ENCODE data around the gene IRS2.

The IRS2 gene

GRCh38 chr13:109707742-109708617 lies 78.4 kb downstream of the IRS2 start:
- H3K9me3 ChIP-seq (ENCODE audit: control insufficient read depth, low read length) = peaks cover 8% of the 10 kb centered on the region
- DNase-seq (ENCODE audit: low read depth) = no peak
- no peak overlapping the region for H3K4me3 ChIP-seq (ENCODE audit: low read length)
- H3K9ac ChIP-seq (ENCODE audit: low read length) = no peak overlapping the region
- H3K36me3 ChIP-seq (ENCODE audit: control insufficient read depth, insufficient read depth, low read length, severe bottlenecking) = no peaks in the 10 kb centered on the region
- H3K27me3 ChIP-seq (replicated peaks; ENCODE audit: control insufficient read depth, insufficient read depth, low read length) = peaks cover 2% of the 10 kb centered on the region
- H3K4me1 ChIP-seq (ENCODE audit: control insufficient read depth, insufficient read depth, low read length) = no peaks in the 10 kb centered on the region

GRCh38 chr13:109707044-109707741 lies 79.2 kb downstream of the IRS2 start:
- no peak overlapping the region for H3K9ac ChIP-seq (ENCODE audit: low read length)
- H3K9me3 ChIP-seq (ENCODE audit: control insufficient read depth, low read length) = peaks cover 8% of the 10 kb centered on the region
- DNase-seq (ENCODE audit: low read depth) = peak; percentile 4
- H3K4me3 ChIP-seq (ENCODE audit: low read length) = no peak overlapping the region
- H3K36me3 ChIP-seq (ENCODE audit: control insufficient read depth, insufficient read depth, low read length, severe bottlenecking) = no peaks in the 10 kb centered on the region
- peaks cover 2% of the 10 kb centered on the region for H3K27me3 ChIP-seq (replicated peaks; ENCODE audit: control insufficient read depth, insufficient read depth, low read length)
- H3K4me1 ChIP-seq (ENCODE audit: control insufficient read depth, insufficient read depth, low read length) = no peaks in the 10 kb centered on the region

- peaks cover 8% of the 10 kb centered on the region for H3K9me3 ChIP-seq (ENCODE audit: control insufficient read depth, low read length)
- no peak overlapping the region for H3K9ac ChIP-seq (ENCODE audit: low read length)
- DNase-seq (ENCODE audit: low read depth) = no peak
- no peaks in the 10 kb centered on the region for H3K36me3 ChIP-seq (ENCODE audit: control insufficient read depth, insufficient read depth, low read length, severe bottlenecking)
- no peaks in the 10 kb centered on the region for H3K4me1 ChIP-seq (ENCODE audit: control insufficient read depth, insufficient read depth, low read length)
- peaks cover 2% of the 10 kb centered on the region for H3K27me3 ChIP-seq (replicated peaks; ENCODE audit: control insufficient read depth, insufficient read depth, low read length)
- no peak overlapping the region for H3K4me3 ChIP-seq (ENCODE audit: low read length)
Observed at GRCh38 chr13:109706015-109706715, 80.2 kb downstream of the IRS2 start.

GRCh38 chr13:109704771-109705635 lies 81.4 kb downstream of the IRS2 start:
- peaks cover 2% of the 10 kb centered on the region for H3K27me3 ChIP-seq (replicated peaks; ENCODE audit: control insufficient read depth, insufficient read depth, low read length)
- no peaks in the 10 kb centered on the region for H3K36me3 ChIP-seq (ENCODE audit: control insufficient read depth, insufficient read depth, low read length, severe bottlenecking)
- no peak overlapping the region for H3K4me3 ChIP-seq (ENCODE audit: low read length)
- peaks cover 8% of the 10 kb centered on the region for H3K9me3 ChIP-seq (ENCODE audit: control insufficient read depth, low read length)
- DNase-seq (ENCODE audit: low read depth) = peak; percentile 41
- no peaks in the 10 kb centered on the region for H3K4me1 ChIP-seq (ENCODE audit: control insufficient read depth, insufficient read depth, low read length)
- no peak overlapping the region for H3K9ac ChIP-seq (ENCODE audit: low read length)

- H3K27me3 ChIP-seq (replicated peaks; ENCODE audit: control insufficient read depth, insufficient read depth, low read length) = peaks cover 2% of the 10 kb centered on the region
- H3K36me3 ChIP-seq (ENCODE audit: control insufficient read depth, insufficient read depth, low read length, severe bottlenecking) = no peaks in the 10 kb centered on the region
- no peak for DNase-seq (ENCODE audit: low read depth)
- no peak overlapping the region for H3K9ac ChIP-seq (ENCODE audit: low read length)
- H3K9me3 ChIP-seq (ENCODE audit: control insufficient read depth, low read length) = peaks cover 8% of the 10 kb centered on the region
- H3K4me3 ChIP-seq (ENCODE audit: low read length) = no peak overlapping the region
- peaks cover 9% of the 10 kb centered on the region for H3K4me1 ChIP-seq (ENCODE audit: control insufficient read depth, insufficient read depth, low read length)
Observed at GRCh38 chr13:109703250-109703649, 83.1 kb downstream of the IRS2 start.
